Tibial artery (tissue), 4 donors: ENCODE data around the gene LY6G5B.

ENCODE experiments used
- DNase-seq, 2 donors: peaks; one replicate each; pipeline ENCODE4 v3.0.0-alpha.2; 2019
- H3K27ac ChIP-seq, 2 donors: fragments of 200-600 bp; sonication (generic) in 1 of 2; 1 replicate in 1 of 2; 2 replicates in 1 of 2; pipeline ENCODE4 v1.5.1; 2018 to 2019; ENCODE audit warnings: mild to moderate bottlenecking in 1 of 2
- H3K27me3 ChIP-seq, 2 donors: fragments of 200-600 bp; sonication (generic) in 1 of 2; one replicate each; pipeline versions ENCODE4 v1.5.1 to v1.6.0; 2016 to 2019
- H3K36me3 ChIP-seq, 3 donors: fragments of 200-600 bp; sonication (generic) in 2 of 3; one replicate each; pipeline ENCODE4 v1.5.1; 2016 to 2019; ENCODE audit warnings: mild to moderate bottlenecking in 2 of 3
- H3K4me1 ChIP-seq, 4 donors: fragments of 200-600 bp; sonication (generic) in 2 of 4; 1 replicate in 3 of 4; 2 replicates in 1 of 4; pipeline ENCODE4 v1.5.1; 2016 to 2019
- H3K4me3 ChIP-seq, 2 donors: fragments of 200-600 bp; sonication (generic) in 1 of 2; 1 replicate in 1 of 2; 2 replicates in 1 of 2; pipeline ENCODE4 v1.5.1; 2018 to 2019; ENCODE audit warnings: mild to moderate bottlenecking in 2 of 2
- H3K9me3 ChIP-seq, 3 donors: fragments of 200-600 bp; sonication (generic) in 1 of 3; one replicate each; pipeline ENCODE4 v1.5.1; 2016 to 2019
- intact Hi-C: fragments of 100-400 bp; cut with DNase I; formaldehyde crosslinking; loops from one replicate; pipeline ENCODE4 v1.15.0; 2023; ENCODE audit warnings: low total_unique reads
- TF ChIP-seq, protein P1 (sequence below), 2 experiments: fragments of 200-600 bp in 1 of 2; fragments of 450-650 bp in 1 of 2; IDR thresholded peaks; one replicate each; pipeline ENCODE4 v1.5.1; 2017 to 2019; ENCODE audit warnings: antibody characterized with exemption in 2 of 2, mild to moderate bottlenecking in 1 of 2, moderate library complexity in 1 of 2

LY6G5B gene

DNA sequence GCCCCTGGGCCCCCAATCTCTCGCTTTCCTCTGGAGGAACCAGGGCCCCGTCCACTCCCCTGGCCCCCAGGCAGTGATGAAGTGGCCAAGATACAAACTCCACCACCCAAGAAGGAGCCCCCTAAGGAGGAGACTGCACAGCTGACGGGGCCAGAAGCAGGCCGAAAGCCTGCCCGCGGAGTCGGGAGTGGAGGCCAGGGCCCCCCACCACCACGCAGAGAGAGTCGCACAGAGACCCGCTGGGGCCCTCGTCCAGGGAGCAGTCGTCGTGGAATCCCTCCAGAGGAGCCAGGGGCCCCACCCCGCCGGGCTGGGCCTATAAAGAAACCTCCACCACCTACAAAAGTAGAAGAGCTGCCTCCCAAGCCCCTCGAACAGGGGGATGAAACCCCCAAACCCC lies 38.6 kb upstream of the LY6G5B start:
- no peak for DNase-seq
- Histone ChIP-seq H3K36me3 (peaks cover 84 to 100% (median 98%) of the 10 kb centered on the region in 3 donors), H3K9me3 (no peaks in the 10 kb centered on the region), H3K27ac (no peak overlapping the region), H3K4me1 (peaks cover 0 to 3% (median 0%) of the 10 kb centered on the region in 4 donors), H3K4me3 (no peak overlapping the region), H3K27me3 (no peaks in the 10 kb centered on the region)
- TF ChIP-seq, protein P1, sequence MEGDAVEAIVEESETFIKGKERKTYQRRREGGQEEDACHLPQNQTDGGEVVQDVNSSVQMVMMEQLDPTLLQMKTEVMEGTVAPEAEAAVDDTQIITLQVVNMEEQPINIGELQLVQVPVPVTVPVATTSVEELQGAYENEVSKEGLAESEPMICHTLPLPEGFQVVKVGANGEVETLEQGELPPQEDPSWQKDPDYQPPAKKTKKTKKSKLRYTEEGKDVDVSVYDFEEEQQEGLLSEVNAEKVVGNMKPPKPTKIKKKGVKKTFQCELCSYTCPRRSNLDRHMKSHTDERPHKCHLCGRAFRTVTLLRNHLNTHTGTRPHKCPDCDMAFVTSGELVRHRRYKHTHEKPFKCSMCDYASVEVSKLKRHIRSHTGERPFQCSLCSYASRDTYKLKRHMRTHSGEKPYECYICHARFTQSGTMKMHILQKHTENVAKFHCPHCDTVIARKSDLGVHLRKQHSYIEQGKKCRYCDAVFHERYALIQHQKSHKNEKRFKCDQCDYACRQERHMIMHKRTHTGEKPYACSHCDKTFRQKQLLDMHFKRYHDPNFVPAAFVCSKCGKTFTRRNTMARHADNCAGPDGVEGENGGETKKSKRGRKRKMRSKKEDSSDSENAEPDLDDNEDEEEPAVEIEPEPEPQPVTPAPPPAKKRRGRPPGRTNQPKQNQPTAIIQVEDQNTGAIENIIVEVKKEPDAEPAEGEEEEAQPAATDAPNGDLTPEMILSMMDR (IDR thresholded peaks at IDR 0.05): no peak
- intact Hi-C loops: no loop called here

DNA sequence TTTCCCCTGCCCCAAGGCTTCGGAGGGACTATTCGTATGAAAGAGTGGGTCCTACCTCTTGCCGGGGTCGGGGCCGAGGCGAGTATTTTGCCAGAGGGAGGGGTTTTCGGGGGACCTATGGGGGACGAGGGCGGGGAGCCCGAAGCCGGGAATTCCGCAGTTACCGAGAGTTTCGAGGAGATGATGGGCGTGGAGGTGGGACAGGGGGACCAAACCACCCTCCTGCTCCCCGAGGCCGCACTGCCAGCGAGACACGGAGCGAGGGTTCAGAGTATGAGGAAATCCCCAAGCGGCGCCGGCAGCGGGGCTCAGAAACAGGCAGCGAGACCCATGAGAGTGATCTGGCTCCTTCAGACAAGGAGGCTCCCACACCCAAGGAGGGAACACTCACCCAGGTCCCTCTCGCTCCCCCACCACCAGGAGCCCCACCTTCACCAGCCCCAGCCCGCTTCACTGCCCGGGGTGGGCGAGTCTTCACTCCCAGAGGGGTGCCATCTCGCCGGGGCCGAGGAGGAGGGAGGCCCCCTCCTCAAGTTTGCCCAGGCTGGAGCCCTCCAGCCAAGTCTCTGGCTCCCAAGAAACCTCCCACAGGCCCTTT lies 38.0 kb upstream of the LY6G5B start:
- H3K4me1 ChIP-seq: peaks cover 0 to 3% (median 0%) of the 10 kb centered on the region in 4 donors
- H3K27me3 ChIP-seq: no peaks in the 10 kb centered on the region
- no peak overlapping the region for H3K4me3 ChIP-seq
- TF ChIP-seq, protein P1 (IDR thresholded peaks at IDR 0.05): no peak
- H3K36me3 ChIP-seq: peaks cover 84 to 100% (median 98%) of the 10 kb centered on the region in 3 donors
- intact Hi-C loops: no loop called here
- H3K27ac ChIP-seq: no peak overlapping the region
- H3K9me3 ChIP-seq: no peaks in the 10 kb centered on the region
- no peak for DNase-seq

DNA sequence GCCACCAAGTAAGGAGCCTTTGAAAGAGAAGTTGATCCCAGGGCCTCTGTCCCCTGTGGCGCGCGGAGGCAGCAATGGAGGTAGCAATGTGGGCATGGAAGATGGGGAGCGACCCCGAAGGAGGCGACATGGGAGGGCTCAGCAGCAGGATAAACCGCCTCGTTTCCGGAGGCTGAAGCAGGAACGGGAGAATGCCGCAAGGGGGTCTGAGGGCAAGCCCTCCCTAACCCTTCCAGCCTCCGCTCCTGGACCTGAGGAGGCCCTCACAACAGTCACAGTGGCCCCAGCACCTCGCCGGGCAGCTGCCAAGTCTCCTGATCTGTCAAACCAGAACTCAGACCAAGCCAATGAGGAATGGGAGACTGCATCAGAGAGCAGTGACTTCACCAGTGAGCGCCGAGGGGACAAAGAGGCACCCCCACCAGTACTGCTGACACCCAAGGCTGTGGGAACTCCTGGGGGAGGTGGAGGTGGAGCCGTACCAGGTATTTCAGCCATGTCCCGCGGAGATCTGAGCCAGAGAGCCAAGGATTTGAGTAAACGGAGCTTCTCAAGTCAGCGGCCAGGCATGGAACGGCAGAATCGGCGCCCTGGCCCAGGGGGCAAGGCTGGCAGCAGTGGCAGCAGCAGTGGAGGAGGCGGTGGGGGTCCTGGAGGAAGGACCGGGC lies 37.4 kb upstream of the LY6G5B start:
- H3K27ac ChIP-seq: no peak overlapping the region
- no peak for DNase-seq
- H3K36me3 ChIP-seq: peaks cover 84 to 100% (median 98%) of the 10 kb centered on the region in 3 donors
- no peak overlapping the region for H3K4me3 ChIP-seq
- no peaks in the 10 kb centered on the region for H3K9me3 ChIP-seq
- peaks cover 0 to 3% (median 0%) of the 10 kb centered on the region in 4 donors for H3K4me1 ChIP-seq
- TF ChIP-seq, protein P1 (IDR thresholded peaks at IDR 0.05): no peak
- no peaks in the 10 kb centered on the region for H3K27me3 ChIP-seq
- intact Hi-C loops: no loop called here

DNA sequence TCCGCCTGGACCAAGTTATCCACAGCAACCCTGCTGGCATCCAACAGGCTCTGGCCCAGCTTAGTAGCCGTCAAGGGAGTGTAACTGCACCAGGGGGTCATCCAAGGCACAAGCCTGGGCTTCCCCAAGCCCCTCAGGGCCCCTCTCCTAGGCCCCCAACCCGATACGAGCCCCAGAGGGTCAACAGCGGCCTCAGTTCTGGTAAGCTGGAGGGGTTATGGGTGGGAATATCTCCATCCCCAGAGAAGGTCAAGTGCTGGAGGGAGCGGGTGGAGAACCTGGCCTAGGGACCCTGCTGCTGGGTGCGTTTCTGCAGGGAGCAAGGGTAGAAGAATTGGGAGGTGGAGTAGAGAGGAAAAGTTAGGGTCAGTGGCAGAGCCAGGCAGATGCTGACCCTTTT lies 36.3 kb upstream of the LY6G5B start:
- TF ChIP-seq, protein P1 (IDR thresholded peaks at IDR 0.05): no peak
- Histone ChIP-seq H3K27me3 (no peaks in the 10 kb centered on the region), H3K36me3 (peaks cover 83 to 100% (median 97%) of the 10 kb centered on the region in 3 donors), H3K4me1 (peaks cover 0 to 3% (median 0%) of the 10 kb centered on the region in 4 donors), H3K4me3 (no peak overlapping the region), H3K27ac (no peak overlapping the region), H3K9me3 (no peaks in the 10 kb centered on the region)
- DNase-seq: no peak
- intact Hi-C loops: no loop called here

DNA sequence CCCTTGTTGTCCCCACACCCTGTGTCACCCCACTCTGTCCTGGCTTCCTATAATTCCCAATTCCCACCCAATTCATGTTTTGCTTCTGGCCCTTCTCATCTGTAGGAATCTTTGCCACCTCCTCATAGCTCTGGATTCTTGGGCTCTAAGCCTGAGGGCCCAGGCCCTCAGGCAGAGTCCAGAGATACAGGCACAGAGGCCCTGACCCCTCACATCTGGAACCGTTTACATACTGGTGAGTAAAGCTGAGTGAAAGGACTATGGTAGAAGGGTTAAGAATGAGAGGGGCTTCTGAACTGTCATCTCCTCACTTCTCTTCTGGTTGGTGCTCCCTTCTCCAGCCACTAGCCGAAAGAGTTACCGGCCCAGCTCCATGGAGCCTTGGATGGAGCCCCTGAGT lies 35.6 kb upstream of the LY6G5B start:
- no peak overlapping the region for H3K4me3 ChIP-seq
- H3K36me3 ChIP-seq: peaks cover 76 to 100% (median 96%) of the 10 kb centered on the region in 3 donors
- DNase-seq: no peak
- no peaks in the 10 kb centered on the region for H3K27me3 ChIP-seq
- H3K4me1 ChIP-seq: peaks cover 0 to 3% (median 0%) of the 10 kb centered on the region in 4 donors
- TF ChIP-seq, protein P1 (IDR thresholded peaks at IDR 0.05): no peak
- intact Hi-C loops: no loop called here
- no peak overlapping the region for H3K27ac ChIP-seq
- no peaks in the 10 kb centered on the region for H3K9me3 ChIP-seq
